Activated CD4-positive, CD25-positive, alpha-beta regulatory T cell treated with anti-CD3 and anti-CD28 coated beads, Interleukin-2, amount 50 U/mL, for 72 hours (primary cell): Measurements from ENCODE around the gene SLC17A1.
"Not testable (repeated sequence)": the region's sequence is repeated elsewhere in the genome, so short reads cannot be mapped to it uniquely, and the experiment has no call there.

ENCODE experiments used
- DNase-seq: peaks from one replicate; pipeline ENCODE4 v3.0.0; 2021

The SLC17A1 gene

DNA sequence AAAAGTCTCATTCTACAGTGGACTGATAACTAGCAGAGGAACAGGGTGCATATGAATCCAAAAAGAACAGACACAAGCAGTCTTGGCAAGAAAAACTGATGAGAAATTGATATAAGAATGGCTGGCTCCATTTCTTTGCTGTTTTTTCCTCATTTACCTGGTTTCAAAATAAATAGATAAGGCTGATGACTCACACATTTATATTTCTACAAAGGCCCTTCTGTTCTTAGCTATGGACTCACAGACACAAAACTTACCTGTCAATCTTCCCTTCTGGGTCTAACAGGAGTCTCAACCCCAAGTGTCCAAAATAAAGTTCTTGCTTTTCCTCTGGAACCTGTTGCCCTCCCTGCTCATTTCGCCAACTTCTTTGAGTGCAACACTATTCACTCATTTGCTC, 76.4 kb downstream of the SLC17A1 start:
- DNase-seq: no peak

GRCh38 chr6:25754535-25754934, 77.3 kb downstream of the SLC17A1 start, which contains the start of gene SLC17A4:
SLC17A4 (plus strand) TSS chr6:25754742; CDS start chr6:25761963, 7,221 bp downstream.
- DNase-seq: no peak

DNA sequence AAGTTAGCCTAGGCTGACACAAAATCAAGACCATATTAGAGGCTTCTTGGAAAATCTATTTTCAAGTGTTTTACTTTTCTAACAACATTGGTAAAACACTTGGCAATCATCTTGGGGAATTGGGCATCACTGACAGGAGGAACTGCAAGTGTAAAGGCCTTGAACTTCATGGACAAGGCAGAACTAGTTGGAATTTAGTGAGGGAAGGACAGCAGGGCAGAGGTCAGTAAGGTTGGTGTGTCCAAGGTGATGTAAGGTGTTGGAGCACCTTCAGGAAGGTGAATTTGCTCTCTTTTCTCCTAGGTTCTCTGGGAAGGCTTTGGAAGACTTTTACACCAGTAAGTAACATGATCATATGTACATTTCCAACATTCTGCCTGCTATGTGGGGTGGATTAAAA, 78.8 kb downstream of the SLC17A1 start:
- no peak for DNase-seq

GRCh38 chr6:25750906-25751305, 80.9 kb downstream of the SLC17A1 start:
- DNase-seq: no peak

DNA sequence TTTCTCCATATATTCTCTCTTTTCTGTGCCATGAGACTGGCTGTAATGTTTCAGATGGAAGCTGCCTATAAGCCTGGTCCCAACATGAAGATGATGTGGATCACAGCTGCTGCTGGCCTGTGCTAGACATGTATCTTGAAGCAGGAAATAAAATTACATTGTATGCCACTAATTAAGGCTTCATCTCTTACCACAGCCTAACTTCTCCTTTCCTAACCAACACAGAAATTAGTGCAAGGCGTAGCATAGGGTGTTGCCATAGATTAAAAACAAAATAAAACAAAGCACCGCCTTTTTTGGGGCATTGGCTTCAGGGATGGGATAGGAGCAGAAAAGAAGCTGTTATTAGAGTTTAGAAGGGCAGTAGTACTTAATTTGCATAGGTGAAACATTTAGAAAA, 82.0 kb downstream of the SLC17A1 start:
- DNase-seq: no peak

DNA sequence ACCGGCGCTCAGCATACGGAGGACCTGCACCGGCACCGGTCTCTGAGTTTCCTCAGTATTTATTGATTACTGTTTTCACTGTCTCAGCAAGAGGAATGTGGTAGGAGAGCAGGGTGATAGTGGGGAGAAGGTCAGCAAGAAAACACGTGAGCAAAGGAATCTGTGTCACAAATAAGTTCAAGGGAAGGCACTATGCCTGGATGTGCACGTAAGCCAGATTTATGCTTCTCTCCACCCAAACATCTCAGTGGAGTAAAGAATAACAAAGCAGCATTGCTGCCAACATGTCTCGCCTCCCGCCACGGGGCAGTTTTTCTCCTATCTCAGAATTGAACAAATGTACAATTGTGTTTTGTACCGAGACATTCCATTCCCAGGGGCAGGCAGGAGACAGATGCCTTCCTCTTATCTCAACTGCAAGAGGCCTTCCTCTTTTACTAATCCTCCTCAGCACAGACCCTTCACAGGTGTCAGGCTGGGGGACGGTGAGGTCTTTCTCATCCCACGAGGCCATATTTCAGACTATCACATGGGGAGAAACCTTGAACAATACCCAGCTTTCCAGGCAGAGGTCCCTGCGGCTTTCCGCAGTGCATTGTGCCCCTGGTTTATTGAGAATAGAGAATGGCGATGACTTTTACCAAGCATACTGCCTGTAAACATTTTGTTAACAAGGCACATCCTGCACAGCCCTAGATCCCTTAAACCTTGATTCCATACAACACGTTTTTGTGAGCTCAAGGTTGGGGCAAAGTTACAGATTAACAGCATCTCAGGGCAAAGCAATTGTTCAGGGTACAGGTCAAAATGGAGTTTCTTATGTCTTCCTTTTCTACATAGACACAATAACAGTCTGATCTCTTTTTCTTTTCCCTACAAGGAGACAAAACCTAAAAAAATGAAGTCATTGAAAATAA, 83.0 kb downstream of the SLC17A1 start:
- not testable (repeated sequence) for DNase-seq

- no peak for DNase-seq
Measured at GRCh38 chr6:25748049-25748448, 83.8 kb downstream of the SLC17A1 start.

DNA sequence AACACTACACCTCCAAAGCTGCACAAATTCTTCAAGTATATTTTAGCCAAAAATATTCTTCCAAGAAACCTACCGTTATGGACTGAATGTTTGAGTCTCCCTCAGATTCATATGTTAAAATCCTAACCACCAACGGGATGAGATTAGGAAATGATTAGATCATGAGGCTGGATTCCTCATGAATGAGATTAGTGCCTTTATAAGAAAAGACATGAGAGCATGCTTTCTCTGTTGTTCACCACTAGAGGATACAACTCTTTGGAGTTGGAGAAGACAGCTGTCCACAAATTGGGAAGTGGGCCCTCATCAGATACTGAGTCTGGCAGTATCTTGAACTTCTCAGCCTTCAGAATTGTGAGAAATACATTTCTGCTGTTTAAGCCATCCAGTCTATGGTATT, 84.4 kb downstream of the SLC17A1 start:
- no peak for DNase-seq

- DNase-seq: no peak
Measured at GRCh38 chr6:25746968-25747367, 84.9 kb downstream of the SLC17A1 start.

DNA sequence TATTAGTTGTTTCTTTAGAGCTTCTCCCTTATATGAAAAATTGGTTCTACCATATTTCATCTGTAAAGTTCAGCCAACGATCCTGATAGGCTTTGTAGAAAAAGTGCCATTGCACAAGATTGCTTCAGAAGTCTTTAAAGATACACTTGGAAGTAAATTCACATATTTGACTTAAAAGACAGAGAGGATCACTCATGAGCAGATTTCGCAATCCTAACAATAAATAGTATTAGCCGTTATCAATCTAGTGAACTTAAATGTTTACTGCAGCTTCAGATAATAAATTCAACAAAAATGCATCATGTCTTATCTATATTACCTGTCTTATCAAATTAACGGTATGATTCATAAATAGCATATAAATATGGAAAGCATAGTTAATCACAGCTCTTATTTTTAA, 86.0 kb downstream of the SLC17A1 start:
- no peak for DNase-seq

DNA sequence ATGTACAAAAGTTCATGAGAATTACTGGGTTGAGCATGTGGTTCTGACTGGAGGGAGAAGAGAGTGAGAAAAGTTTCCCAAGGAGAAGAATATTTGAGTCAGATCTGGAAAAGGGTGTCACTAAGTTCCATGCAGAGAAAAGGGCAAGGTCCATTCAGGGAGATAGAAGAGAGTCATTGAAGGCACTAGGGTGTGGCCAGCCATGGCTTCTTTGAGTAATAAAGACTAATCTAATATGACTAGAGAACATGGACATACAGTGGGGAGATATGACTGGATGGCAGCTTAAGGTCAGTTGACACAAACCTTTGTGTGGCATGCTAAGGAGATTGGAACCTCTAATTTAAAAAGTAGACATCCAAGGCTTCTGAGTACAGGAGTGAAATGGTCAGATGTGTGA, 88.0 kb downstream of the SLC17A1 start:
- no peak for DNase-seq

DNA sequence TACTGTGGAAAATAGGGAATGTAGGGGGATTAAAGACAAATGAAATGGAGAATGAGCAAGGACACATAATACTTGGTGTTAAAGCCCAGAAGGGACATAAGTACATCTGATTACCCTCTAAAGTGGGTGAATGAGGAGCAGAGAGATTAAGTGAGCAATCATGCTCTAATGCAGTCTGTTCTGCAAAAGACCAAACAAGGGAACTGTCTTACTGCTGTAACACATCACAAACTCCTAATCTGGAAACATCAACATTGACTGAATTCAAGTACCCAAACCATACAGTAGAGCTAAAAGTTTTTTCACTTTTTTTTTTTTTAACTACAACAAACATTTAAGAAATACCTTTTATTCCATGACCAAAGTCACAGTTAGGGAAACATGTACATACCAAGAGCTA, 96.6 kb downstream of the SLC17A1 start:
- no peak for DNase-seq
